HG03103 (cell line): Measurements from ENCODE around the gene SCT.
"Not testable (repeated sequence)": the region's sequence is repeated elsewhere in the genome, so short reads cannot be mapped to it uniquely, and the experiment has no call there.

Experiments used
- ATAC-seq: cut with Tn5 transposase; IDR thresholded peaks from one replicate; pipeline ENCODE4 v1.9.1; 2021; ENCODE audit warnings: low read depth; ENCODE audit not compliant: unreplicated experiment

The SCT gene, protein sequence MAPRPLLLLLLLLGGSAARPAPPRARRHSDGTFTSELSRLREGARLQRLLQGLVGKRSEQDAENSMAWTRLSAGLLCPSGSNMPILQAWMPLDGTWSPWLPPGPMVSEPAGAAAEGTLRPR

DNA sequence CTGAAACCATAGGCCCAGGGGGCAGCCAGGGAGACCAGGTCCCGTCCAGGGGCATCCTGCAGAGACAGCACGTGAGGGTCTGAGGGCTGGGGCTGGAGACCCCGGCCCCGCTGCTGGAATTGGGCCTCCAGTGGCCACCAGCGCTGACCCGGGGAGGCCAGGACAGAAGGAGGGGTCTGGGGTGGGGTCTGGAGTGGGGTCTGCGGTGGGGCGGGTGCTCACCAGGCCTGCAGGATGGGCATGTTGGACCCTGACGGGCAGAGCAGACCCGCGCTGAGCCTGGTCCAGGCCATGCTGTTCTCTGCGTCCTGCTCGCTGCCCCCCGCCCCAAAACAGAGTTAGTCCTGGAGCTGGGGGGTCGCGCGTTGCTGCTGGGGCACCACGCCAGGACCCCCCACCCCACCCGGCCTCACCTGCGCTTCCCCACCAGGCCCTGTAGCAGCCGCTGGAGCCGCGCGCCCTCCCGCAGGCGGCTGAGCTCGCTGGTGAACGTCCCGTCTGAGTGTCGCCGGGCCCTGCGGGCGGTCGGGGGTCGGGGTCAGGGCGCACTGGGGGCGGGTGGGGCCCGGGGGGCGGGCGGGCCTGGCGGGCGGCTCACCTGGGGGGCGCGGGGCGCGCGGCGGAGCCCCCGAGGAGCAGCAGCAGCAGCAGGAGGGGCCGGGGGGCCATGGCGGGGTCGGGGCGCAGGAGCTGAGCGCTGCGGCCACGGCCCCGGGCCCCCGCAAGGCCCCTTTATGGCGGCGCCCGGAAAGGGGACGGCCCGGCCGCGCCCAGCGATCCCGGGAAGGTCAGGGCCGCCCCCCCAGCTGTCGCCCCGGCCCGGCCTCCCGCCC is at the start of gene SCT:
SCT (minus strand) TSS at position 707 of the 833 bp plus-strand sequence; CDS start at position 669, 38 bp downstream.
- no peak for ATAC-seq

DNA sequence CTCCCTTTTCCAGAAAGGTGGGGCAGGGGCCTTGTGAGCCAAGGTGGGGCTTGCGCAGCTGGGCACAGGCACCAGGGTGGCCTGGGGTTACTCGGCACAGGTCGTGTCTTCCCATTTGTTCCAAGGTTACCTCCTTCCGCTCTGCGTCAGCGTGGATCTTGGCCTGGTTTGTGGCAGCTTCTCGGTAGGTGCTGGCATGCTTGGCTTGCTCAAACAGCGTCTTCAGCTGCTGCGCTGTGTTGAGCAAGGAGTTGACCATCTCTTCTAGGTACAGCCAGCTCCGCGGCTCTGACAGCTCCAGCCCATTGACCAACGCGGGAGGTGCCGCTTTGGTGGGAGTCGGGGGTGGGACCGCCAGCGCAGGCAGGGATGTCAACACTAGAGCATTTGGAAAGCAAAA is 47.4 kb upstream of the SCT start:
- no peak for ATAC-seq

DNA sequence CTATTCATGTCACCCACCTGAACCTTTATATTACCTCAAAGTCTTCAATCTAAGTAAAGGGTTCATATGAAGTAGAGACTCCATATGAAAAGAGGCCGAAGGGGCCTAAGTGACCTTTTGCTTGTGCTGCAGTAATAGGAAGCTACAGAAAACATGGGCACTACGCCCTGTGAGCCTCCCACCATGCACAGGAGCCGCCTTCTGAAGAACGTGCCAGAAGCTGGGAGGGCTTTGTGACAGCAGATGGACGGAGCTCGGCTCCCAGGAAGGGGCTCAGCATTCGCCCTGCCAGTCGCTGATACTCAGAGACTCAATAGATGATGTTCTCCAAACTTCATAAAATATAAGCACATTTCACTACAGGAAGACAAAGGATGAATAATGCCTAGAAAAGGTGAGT is 46.9 kb upstream of the SCT start:
- ATAC-seq, result no peak

DNA sequence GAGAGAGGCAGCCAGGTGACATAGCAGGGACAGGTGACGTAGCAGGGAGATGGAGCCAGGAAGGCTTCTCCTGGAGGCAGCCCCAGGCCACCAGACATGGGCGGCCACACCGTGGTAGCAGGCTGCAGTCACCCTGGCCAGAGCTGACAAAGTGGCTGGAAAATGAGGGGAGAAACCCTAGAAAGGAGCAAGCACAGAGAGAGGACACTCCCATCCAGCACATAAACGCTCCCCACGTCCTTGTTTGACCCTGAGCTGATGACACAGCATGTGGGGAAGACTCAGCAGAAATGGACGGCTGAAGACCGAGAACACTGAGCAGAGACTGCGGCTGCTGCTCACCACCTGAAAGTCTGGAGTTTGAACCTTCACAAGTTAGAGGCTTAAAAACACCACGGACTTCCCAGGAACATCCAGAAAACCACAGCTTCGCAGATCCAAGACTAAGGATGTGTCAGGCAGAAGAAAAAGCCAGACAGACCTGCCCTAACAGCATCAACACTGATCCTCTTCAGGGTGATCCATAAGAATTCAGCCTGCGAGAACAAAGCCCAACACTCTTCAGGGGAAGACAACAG is 38.8 kb upstream of the SCT start:
- ATAC-seq, result no peak

DNA sequence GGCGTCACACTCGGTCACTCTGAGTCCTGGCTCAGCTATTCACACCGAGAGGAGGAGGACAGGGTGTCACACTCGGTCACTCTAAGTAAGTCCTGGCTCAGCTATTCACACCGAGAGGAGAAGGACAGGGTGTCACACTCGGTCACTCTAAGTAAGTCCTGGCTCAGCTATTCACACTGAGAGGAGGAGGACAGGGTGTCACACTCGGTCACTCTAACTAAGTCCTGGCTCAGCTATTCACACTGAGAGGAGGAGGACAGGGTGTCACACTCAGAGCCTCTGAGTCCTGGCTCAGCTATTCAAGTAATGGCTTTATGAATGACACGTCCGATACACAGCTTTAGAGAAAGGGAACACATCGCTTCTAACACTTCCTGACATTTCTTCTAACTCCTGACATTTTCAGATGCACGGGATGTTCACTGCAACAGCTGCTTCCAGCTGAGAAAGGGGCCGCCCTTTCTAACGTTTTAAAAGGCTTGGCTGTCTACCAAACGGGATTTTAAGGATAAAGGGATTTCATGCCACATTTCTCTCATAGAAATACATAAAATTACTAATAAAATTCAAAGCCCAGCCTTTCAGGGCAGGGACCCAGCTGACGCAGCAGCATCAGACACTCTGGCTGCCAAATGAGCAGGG is 38.2 kb upstream of the SCT start:
- no peak for ATAC-seq

DNA sequence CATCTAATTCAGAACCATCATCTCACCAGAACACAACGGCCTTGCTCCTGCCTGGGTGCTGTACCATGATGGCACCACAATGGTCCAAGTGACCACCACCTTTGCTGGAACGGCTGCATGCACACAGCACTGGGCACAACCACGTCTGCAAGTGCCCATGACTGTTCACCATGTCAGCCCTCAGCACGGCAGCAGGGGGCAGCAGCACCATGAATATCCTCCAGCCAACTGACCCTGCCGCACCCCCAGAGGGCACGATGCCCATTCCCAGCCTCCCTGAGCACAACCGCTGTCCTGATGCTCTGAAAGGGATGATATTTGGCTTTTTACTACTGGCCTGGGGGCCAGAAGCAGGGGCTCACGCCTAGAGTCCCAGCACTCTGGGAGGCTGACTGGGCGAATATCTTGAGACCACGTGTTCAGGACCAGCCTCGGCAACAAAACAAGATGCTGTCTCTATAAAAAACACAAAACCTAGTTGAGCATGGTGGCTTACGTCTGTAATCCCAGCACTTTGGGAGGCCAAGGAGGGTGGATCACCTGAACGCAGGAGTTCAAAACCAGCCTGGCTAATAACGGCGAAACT is 35.8 kb upstream of the SCT start:
- ATAC-seq, result no peak

DNA sequence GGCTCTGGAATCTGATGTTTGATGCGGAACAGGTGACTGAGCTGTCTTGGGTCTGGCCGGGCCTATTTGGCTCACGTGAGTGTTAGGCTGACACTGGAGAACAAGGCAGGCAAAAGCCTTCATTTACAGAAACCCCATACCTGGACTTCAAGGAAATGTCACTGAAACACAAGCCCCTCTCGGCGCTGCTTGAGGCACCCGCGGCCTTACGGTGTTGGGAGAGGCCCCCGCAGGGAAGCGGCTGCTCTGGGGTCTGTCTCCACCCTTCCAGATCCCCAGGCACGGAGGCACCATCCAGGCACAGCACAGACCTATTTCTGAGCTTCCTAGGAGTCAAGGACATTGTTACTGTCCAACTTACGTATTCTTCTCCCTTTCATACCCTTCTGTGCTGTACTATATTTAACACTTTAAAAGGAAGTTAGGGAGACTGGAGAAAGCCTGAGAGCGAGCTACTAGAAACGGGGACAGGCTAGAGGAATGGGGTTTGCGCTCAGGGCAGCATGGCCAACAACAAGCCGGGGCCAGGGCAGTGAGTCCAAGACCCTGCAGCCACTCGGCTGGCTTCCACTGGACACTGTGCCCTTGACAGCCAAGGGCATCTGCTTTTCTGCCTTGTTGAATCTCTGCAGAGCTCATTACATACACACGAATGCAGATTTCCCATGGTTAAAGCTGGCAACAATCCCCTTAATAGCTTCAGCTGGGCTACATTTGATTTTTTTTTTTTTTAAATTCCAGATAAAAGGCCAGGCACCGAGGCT is 33.9 kb upstream of the SCT start:
- ATAC-seq, result no peak

DNA sequence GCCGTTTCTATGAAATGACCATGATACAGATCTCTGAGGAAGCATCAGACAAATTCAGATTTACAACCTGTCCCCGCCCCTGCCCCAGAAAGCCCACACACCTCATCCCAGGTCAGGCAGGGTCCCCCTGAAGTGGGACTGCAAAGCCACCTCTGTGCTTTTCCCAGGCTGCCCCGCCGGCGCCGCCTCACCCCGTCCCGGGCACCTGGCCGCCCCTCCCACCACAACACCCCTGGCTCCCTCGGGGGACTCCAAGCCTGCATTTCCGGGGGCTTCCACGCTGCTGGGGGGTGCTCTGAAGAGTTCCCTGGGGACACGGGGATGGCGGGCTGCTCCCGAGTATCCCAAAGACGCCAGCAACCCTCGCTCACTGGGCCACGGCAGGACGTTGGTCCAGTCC is 33.3 kb upstream of the SCT start:
- no peak for ATAC-seq

DNA sequence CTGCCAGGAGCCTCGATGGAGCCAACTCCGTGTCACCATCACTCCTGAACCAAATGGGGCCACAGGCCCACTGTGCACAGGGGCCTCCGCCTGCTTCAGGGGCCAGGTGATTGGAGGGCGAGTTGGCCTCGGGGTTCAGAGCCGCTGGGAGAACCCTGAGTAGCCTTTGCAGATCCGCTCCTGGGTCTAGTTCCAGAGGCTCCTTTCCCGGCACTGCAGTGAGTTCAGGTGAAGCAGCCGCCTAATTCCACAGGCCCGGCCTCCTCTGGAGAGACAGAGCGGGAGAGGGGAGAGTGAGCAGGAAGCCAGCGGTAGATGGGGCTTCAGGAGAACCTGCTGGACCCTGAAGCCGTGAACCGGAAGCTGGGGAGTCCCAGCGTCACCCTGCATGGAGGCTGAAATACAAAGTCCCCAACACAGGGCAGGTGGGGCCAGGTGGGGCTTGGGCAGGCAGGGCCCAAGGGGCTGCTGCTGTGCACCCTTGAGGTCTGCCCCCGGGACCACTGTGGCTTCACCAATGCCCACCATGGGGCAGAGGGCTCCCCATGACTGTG is 32.6 kb upstream of the SCT start:
- no peak for ATAC-seq

DNA sequence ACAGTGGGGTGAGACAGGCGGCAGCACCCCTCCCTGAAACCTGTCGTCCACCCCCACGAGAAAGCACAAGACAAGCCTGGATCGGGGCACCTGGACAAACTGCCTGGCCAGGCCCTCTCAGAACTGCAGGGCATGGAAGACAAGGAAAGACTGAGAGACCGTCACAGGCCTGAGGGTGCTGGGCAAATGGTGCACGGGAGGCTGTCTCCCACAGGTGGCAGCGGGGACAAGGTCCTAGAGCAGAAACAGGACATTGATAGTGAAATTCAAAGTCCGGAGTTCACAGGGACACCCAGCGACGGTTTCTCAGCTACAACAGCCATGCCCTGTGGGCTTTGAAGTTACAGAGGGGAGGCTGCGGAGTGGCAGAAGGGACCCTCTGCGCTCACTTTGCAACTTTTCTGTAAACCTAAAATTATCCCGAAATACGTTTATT is 30.7 kb upstream of the SCT start:
- no peak for ATAC-seq

DNA sequence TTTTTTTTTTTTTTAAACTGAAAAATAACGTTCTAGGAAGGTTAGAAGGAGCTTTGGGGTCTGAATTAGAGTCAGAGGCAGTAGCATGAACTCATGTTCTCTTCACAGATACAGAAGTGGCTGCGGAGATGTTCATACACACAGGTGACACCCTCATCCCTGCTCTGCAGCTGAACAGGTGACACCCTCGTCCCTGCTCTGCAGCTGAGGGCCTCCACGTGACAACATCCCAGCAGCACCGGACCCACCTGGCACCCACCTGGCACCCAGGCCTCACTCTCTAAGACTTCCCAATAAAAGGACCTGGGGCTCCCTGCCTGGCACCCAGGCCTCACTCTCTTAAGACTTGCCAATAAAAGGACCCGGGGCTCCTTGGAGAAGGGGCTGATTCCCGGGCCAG is 29.9 kb upstream of the SCT start:
- ATAC-seq, result no peak

DNA sequence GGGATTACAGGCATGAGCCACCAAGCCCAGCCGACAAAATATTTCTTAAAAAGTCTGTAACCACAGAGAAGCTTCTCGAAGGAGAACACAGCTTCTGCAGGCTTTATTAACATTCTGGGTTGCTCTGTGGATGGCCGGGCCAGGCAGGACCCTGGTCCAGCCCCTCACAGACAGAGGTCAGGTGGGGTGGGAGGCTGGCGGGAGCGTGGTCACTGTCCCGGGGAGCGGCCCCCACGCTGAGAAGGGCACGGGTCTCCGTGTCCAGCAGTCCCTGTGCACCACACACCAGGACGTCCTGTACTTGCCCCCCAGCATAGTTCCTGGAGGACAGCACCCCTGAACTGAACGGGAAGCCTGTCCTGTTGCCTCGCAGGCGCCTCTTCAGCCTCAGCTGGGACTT is 29.4 kb upstream of the SCT start:
- ATAC-seq, result no peak

DNA sequence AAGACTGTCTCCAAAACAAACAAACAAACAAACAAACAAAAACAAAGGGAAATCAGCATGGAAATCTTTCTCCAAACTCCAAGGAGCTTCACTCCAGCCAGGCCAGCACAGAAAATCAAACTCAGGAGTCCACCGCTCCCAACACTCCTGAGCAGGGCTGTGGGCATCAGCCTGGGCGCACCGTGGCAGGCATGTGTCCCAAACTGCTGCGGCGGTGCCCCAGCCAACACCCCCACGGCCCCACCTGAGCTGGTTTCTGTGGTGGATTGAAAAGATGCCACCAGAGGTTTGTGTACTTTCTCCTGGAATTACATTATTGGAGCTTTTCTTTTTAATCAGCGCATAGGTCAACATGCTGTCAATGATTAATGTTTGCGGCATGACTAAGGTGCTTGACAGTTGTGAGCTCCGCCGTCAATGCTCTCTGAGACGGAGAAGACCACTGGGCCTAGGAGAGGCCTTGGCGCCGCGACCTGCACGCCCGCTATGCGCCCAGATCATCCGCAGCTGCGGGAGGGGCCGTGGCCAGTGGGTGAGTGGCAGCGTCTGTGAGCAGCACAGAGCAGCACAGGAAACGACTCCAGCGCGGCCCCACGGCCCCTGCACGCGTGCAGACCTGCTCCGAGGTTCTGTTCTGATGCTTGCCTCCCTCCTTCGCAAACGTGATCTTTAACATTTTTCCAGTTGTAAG is 28.2 kb upstream of the SCT start:
- ATAC-seq, result no peak

DNA sequence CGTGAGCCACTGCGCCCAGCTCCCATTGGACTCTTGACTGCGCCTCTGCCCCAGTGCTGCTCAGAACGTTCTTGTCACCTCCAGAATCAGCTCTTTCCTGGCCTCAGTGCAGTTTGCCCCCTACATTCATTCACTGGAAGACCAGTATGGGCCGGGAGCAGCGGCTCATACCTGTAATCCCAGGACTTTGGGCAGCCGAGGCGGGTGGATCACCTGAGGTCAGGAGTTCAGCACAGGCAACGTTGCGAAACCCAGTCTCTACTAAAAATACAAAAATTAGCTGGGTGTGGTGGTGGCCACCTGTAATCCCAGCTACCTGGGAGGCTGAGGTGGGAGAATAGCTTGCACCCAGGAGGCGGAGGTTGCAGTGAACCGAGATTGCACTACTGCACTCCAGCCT is 27.5 kb upstream of the SCT start:
- ATAC-seq, result not testable (repeated sequence)

DNA sequence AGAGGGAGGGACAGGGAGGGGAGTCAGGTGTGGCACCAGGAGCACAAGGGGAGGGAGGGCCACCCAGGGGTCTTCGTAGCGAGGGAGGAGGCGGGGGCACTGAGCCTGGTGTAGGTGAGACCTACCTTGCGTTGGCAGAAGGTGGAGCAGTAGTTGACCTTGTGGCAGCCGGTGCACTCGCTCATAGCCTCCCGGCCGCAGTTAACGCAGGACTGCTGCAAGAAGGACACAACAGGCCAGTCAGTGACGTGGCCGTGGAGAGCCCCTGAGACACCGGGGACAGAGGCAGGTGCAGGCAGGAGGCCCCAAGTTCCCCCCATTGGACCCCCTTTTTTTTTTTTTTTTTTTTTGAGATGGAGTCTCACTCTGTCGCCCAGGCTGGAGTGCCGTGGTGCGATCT is 26.9 kb upstream of the SCT start:
- ATAC-seq, result no peak

DNA sequence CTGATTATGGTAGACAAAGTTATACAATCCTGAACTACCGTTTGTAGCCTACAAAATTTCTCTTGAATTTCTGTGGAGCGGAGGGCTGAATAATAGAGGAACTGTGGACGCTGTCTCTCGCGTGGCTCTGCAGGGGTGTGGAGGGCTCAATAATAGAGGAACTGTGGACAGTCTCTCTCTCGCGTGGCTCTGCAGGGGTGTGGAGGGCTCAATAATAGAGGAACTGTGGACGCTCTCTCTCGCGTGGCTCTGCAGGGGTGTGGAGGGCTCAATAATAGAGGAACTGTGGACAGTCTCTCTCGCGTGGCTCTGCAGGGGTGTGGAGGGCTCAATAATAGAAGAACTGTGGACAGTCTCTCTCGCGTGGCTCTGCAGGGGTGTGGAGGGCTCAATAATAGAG is 26.2 kb upstream of the SCT start:
- not testable (repeated sequence) for ATAC-seq

DNA sequence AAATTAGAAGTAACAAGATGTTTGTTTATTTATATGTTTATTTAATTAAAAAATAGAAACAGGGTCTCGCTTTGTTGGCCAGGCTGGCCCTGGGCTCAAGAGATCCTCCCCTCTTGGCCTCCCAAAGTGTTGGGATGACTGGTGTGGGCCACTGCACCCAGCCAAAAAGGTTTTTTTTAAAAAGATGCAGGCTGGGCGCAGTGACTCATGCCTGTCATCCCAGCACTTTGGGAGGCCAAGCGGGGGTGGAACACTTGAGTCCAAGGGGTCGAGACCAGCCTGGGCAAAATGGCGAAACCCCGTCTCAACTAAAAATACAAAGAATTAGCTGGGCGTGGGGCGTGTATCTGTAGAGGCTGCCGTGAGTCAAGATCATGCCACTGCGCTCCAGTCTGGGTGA is 23.5 kb upstream of the SCT start:
- no peak for ATAC-seq

DNA sequence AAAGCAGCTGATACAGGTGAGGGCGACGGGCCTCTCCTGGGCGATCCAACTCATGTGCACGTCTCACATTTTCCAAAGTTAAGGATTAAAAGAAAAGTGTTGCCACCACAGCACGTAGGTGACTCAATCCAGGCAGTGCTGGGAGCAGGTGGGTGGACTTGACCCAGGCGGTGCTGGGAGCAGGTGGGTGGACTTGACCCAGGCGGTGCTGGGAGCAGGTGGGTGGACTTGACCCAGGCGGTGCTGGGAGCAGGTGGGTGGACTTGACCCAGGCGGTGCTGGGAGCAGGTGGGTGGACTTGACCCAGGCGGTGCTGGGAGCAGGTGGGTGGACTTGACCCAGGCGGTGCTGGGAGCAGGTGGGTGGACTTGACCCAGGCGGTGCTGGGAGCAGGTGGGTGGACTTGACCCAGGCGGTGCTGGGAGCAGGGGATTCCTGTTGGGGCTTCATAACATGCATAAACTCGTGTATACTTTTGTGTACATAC is 20.7 kb upstream of the SCT start:
- ATAC-seq, result not testable (repeated sequence)

DNA sequence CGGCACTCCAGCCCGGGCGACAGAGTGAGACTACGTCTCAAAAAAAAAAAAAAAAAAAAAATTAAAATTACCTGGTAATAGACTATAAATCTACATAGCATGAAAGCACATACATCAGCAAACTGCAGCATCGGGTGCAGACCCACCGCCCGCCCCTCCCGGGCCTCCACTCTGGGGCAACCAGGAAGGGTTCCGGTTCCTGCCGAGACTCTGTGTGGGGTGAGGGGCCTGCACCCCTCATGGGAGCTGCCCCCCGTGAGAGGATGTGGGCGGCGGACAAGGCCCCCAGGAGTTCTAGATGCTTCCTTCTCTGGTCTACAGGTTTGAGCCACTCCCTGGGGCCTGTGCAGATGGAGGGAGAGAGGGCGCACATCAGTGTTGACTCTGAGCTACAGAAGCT is 19.2 kb upstream of the SCT start:
- ATAC-seq, result no peak
